HepG2 (cell line): ENCODE measurements around the gene CATSPERB. TPM values are rescaled to one million over a fixed set of nuclear protein-coding genes. Genes with fewer than 3 reads are reported as not detected.

Experiments
- AHDC1 ChIP-seq: sonication (generic); formaldehyde crosslinking; IDR thresholded peaks from 2 replicates; pipeline ENCODE4 v1.5.1; 2020; ENCODE audit warnings: mild to moderate bottlenecking, missing genetic modification reagents, borderline replicate concordance
- CREM ChIP-seq, 2 experiments: sonication (generic) in 1 of 2; formaldehyde crosslinking in 1 of 2; IDR thresholded peaks; 2 replicates each; pipeline versions ENCODE4 v1.4.0 to v1.6.1; 2016 to 2020; ENCODE audit warnings: antibody characterized with exemption in 1 of 2, mild to moderate bottlenecking in 1 of 2, missing genetic modification reagents in 1 of 2
- DNMT3B ChIP-seq: conservative IDR thresholded peaks from 2 replicates; pipeline ENCODE4 v1.6.1; 2016; ENCODE audit warnings: missing biosample characterization, control low read depth
- ELF4 ChIP-seq: sonication (generic); formaldehyde crosslinking; IDR thresholded peaks from 2 replicates; pipeline ENCODE4 v1.5.0; 2020; ENCODE audit warnings: missing genetic modification reagents, mild to moderate bottlenecking, moderate library complexity, borderline replicate concordance
- HDAC1 ChIP-seq: sonication (generic); formaldehyde crosslinking; IDR thresholded peaks from 2 replicates; pipeline ENCODE4 v1.5.1; 2020; ENCODE audit warnings: mild to moderate bottlenecking, missing genetic modification reagents
- KAT7 ChIP-seq: IDR thresholded peaks from 2 replicates; pipeline ENCODE4 v1.6.1; 2018; ENCODE audit warnings: borderline replicate concordance, missing compliant biosample characterization
- TCF7L2 ChIP-seq: IDR thresholded peaks from 2 replicates; pipeline ENCODE4 v1.6.1; 2011; ENCODE audit warnings: mild to moderate bottlenecking, low read depth, low read length, moderate library complexity
- ZFP1 ChIP-seq: IDR thresholded peaks from 2 replicates; pipeline ENCODE4 v1.6.1; 2016
- ZMAT3 ChIP-seq: sonication (generic); formaldehyde crosslinking; conservative IDR thresholded peaks from 2 replicates; pipeline ENCODE4 v1.7.0; 2021; ENCODE audit warnings: missing genetic modification reagents
- ZMYM4 ChIP-seq: sonication (generic); formaldehyde crosslinking; IDR thresholded peaks from 2 replicates; pipeline ENCODE4 v1.8.1; 2023; ENCODE audit warnings: mild to moderate bottlenecking, missing genetic modification reagents
- ZNF546 ChIP-seq: sonication (generic); formaldehyde crosslinking; conservative IDR thresholded peaks from 2 replicates; pipeline ENCODE4 v1.8.1; 2023; ENCODE audit warnings: mild to moderate bottlenecking, missing genetic modification reagents
- ZNF574 ChIP-seq: sonication (generic); formaldehyde crosslinking; IDR thresholded peaks from 2 replicates; pipeline ENCODE4 v1.4.0; 2020; ENCODE audit warnings: missing genetic modification reagents
- polyA plus RNA-seq, 8 experiments: library from polyadenylated mRNA; depleted of rRNA in 3 of 8; stranded (reverse) in 7 of 8; unstranded in 1 of 8; fragments of >200 nt; fragmentation: Illumina TruSeq in 4 of 8; extraction: Trizol in 4 of 8; gene quantifications; 2 replicates each; pipeline versions ENCODE4 v1.2.1 to v1.2.3, GENCODE V29; 2011 to 2016; ENCODE audit warnings: low read depth in 4 of 8, missing spikeins in 1 of 8, mixed read lengths in 1 of 8; ENCODE audit not compliant: insufficient read depth in 1 of 8
- total RNA-seq, 5 experiments: library from RNA; depleted of rRNA; stranded (reverse); fragments of >200 nt; fragmentation: Illumina TruSeq; extraction: Trizol; gene quantifications; 2 replicates each; pipeline ENCODE4 v1.2.3, GENCODE V29; 2016; ENCODE audit warnings: low read depth in 1 of 5
- TF ChIP-seq, protein P1 (sequence below): sonication (generic); formaldehyde crosslinking; IDR thresholded peaks from 2 replicates; pipeline ENCODE4 v1.4.0; 2020; ENCODE audit warnings: missing genetic modification reagents
- TF ChIP-seq, protein P2 (sequence below): sonication (generic); formaldehyde crosslinking; IDR thresholded peaks from 2 replicates; pipeline ENCODE4 v1.5.1; 2020; ENCODE audit warnings: mild to moderate bottlenecking, missing genetic modification reagents
- TF ChIP-seq, protein P3 (sequence below): sonication (generic); formaldehyde crosslinking; IDR thresholded peaks from 2 replicates; pipeline ENCODE4 v1.8.1; 2023; ENCODE audit warnings: mild to moderate bottlenecking, missing genetic modification reagents

Gene CATSPERB
- total and polyA plus RNA-seq, 2 of the 13 experiments (the other 11 are each of a cell fraction or from before 2014, with no cell fraction given) = not detected

DNA sequence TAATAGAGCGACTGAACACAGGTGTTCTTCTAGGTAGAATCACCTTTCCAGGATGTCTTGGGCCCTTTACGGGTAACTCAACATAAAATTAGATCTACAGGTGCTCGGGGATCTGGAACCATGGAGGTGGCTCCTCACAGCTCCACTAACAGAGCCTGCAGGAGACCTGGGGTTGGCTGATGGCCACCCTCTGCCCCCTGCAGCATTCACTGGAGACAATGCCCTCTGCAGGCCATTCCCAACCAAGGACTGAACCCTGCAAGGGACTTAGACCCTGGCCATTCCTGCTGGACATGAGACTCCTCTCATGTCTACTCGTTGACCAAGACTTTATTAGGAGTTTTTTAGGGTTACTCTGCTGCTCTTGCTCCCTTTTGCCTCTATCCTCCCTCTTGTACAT lies 163.3 kb downstream of the CATSPERB start (continued):
- no peak for TF ChIP-seq AHDC1
- TF ChIP-seq TCF7L2 = no peak
- TF ChIP-seq ELF4 = no peak
- TF ChIP-seq, protein P1, sequence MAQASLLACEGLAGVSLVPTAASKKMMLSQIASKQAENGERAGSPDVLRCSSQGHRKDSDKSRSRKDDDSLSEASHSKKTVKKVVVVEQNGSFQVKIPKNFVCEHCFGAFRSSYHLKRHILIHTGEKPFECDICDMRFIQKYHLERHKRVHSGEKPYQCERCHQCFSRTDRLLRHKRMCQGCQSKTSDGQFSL (CRISPR knock-in tag) = no peak
- peak; percentile 53 for TF ChIP-seq ZMYM4 (CRISPR knock-in tag)
- TF ChIP-seq DNMT3B = no peak
- no peak for TF ChIP-seq ZFP1 (CRISPR knock-in tag)
- TF ChIP-seq, protein P2, sequence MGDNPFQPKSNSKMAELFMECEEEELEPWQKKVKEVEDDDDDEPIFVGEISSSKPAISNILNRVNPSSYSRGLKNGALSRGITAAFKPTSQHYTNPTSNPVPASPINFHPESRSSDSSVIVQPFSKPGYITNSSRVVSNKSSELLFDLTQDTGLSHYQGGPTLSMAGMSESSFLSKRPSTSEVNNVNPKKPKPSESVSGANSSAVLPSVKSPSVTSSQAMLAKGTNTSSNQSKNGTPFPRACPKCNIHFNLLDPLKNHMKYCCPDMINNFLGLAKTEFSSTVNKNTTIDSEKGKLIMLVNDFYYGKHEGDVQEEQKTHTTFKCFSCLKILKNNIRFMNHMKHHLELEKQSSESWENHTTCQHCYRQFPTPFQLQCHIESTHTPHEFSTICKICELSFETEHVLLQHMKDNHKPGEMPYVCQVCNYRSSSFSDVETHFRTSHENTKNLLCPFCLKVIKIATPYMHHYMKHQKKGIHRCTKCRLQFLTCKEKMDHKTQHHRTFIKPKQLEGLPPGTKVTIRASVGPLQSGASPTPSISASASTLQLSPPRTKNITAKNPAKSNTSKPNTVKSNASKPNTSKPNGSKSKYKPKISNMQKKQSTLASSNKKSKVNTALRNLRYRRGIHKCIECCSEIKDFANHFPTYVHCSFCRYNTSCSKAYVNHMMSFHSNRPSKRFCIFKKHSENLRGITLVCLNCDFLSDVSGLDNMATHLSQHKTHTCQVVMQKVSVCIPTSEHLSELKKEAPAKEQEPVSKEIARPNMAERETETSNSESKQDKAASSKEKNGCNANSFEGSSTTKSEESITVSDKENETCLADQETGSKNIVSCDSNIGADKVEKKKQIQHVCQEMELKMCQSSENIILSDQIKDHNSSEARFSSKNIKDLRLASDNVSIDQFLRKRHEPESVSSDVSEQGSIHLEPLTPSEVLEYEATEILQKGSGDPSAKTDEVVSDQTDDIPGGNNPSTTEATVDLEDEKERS (CRISPR knock-in tag) = no peak
- TF ChIP-seq ZNF574 (CRISPR knock-in tag) = peak; percentile 32; the same call in 1 of the 2 replicates
- no peak for TF ChIP-seq KAT7
- TF ChIP-seq CREM (IDR thresholded peaks at IDR 0.05) = no peak
- no peak for TF ChIP-seq CREM (CRISPR knock-in tag; IDR thresholded peaks at IDR 0.05)
- TF ChIP-seq, protein P3, sequence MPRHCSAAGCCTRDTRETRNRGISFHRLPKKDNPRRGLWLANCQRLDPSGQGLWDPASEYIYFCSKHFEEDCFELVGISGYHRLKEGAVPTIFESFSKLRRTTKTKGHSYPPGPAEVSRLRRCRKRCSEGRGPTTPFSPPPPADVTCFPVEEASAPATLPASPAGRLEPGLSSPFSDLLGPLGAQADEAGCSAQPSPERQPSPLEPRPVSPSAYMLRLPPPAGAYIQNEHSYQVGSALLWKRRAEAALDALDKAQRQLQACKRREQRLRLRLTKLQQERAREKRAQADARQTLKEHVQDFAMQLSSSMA (CRISPR knock-in tag) = no peak
- TF ChIP-seq HDAC1 (CRISPR knock-in tag) = no peak
- no peak for TF ChIP-seq ZMAT3 (CRISPR knock-in tag)
- no peak for TF ChIP-seq ZNF546 (CRISPR knock-in tag)
